A673 (cell line): ENCODE data around the gene KRT36.

Experiments
- CTCF ChIP-seq: fragments of 300-800, 200-600 bp; sonication (generic); conservative IDR thresholded peaks from 2 replicates; pipeline ENCODE4 v1.5.1; 2017; ENCODE audit warnings: low read depth, mild to moderate bottlenecking, antibody characterized with exemption, low read length, moderate library complexity, mixed read lengths
- EZH2 ChIP-seq: fragments of 200-600 bp; sonication (generic); IDR thresholded peaks from 2 replicates; pipeline ENCODE4 v1.6.1; 2017; ENCODE audit warnings: borderline replicate concordance, low read depth, mild to moderate bottlenecking, mixed read lengths, antibody characterized with exemption, low read length; ENCODE audit not compliant: poor library complexity, severe bottlenecking

GRCh38 chr17:41490000-41490990, 585 bp upstream of the KRT36 start:
- TF ChIP-seq CTCF (no peak), EZH2 (no peak)
